ENCODE measurements around the gene DNAH6.
A peak's percentile ranks its signal among the peaks of the same experiment; 100 is the strongest.
"Not testable (repeated sequence)": the region's sequence is repeated elsewhere in the genome, so short reads cannot be mapped to it uniquely, and the experiment has no call there.

The DNAH6 gene

GRCh38 chr2:84768840-84769239, 252.5 kb downstream of the DNAH6 start:
- DNase-seq, result no peak

- DNase-seq, result no peak
Measured at GRCh38 chr2:84770280-84770679, 254.0 kb downstream of the DNAH6 start.

GRCh38 chr2:84771251-84771650, 255.0 kb downstream of the DNAH6 start:
- no peak for DNase-seq

- not testable (repeated sequence) for DNase-seq
Measured at GRCh38 chr2:84773562-84773961, 257.3 kb downstream of the DNAH6 start.

- DNase-seq, result no peak
Measured at GRCh38 chr2:84776011-84776410, 259.7 kb downstream of the DNAH6 start.

GRCh38 chr2:84778911-84779690, 262.8 kb downstream of the DNAH6 start:
- no peak for DNase-seq

- no peak for DNase-seq
Measured at GRCh38 chr2:84779781-84780180, 263.5 kb downstream of the DNAH6 start.

- peak; percentile 73 for DNase-seq
Measured at GRCh38 chr2:84781942-84782716, 265.8 kb downstream of the DNAH6 start.

- DNase-seq, result peak; percentile 24
Measured at GRCh38 chr2:84782717-84783442, 266.6 kb downstream of the DNAH6 start.

- DNase-seq, result no peak
Measured at GRCh38 chr2:84785950-84786349, 269.7 kb downstream of the DNAH6 start.

GRCh38 chr2:84786601-84787000, 270.3 kb downstream of the DNAH6 start:
- no peak for DNase-seq

- no peak for DNase-seq
Measured at GRCh38 chr2:84788027-84788426, 271.7 kb downstream of the DNAH6 start.

- DNase-seq, result no peak
Measured at GRCh38 chr2:84788498-84788897, 272.2 kb downstream of the DNAH6 start.

- DNase-seq, result no peak
Measured at GRCh38 chr2:84792856-84793522, 276.7 kb downstream of the DNAH6 start.

GRCh38 chr2:84793641-84794040, 277.3 kb downstream of the DNAH6 start:
- DNase-seq, result no peak

GRCh38 chr2:84796798-84797197, 280.5 kb downstream of the DNAH6 start:
- no peak for DNase-seq

GRCh38 chr2:84797271-84797670, 281.0 kb downstream of the DNAH6 start:
- no peak for DNase-seq

GRCh38 chr2:84799772-84800171, 283.5 kb downstream of the DNAH6 start:
- no peak for DNase-seq

- no peak for DNase-seq
Measured at GRCh38 chr2:84800194-84800805, 284.0 kb downstream of the DNAH6 start.

GRCh38 chr2:84801811-84802210, 285.5 kb downstream of the DNAH6 start:
- DNase-seq, result no peak

- DNase-seq, result no peak
Measured at GRCh38 chr2:84805250-84805958, 289.1 kb downstream of the DNAH6 start.

GRCh38 chr2:84807063-84807485, 290.8 kb downstream of the DNAH6 start:
- no peak for DNase-seq
